ENCODE results near the gene GNB1L.

DNA sequence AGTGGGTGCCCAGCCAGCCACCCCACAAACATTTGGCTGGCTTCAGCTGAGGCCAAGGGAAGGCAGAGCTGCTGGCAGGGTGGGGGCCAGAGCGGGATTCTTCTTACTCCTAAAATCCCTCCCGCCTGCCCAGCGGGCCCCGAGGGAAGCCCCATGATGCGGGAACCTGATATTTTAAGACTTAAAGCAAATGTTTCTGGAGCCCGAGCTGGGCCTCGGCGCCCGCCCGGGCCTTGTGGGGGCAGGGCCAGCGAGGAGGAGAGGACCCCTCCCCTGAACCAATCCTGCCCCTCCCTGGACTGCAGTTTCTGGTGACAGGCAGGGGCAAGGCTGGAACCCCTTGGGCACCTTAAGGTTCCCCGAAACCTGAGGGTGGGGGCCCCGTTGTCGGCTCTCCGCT lies 114.1 kb downstream of the GNB1L start:
- TF ChIP-seq EZH2 (IDR thresholded peaks at IDR 0.05; ENCODE audit: borderline replicate concordance, insufficient read depth, low read depth, low read length, poor library complexity, severe bottlenecking), result no peak
- TF ChIP-seq, protein P1, sequence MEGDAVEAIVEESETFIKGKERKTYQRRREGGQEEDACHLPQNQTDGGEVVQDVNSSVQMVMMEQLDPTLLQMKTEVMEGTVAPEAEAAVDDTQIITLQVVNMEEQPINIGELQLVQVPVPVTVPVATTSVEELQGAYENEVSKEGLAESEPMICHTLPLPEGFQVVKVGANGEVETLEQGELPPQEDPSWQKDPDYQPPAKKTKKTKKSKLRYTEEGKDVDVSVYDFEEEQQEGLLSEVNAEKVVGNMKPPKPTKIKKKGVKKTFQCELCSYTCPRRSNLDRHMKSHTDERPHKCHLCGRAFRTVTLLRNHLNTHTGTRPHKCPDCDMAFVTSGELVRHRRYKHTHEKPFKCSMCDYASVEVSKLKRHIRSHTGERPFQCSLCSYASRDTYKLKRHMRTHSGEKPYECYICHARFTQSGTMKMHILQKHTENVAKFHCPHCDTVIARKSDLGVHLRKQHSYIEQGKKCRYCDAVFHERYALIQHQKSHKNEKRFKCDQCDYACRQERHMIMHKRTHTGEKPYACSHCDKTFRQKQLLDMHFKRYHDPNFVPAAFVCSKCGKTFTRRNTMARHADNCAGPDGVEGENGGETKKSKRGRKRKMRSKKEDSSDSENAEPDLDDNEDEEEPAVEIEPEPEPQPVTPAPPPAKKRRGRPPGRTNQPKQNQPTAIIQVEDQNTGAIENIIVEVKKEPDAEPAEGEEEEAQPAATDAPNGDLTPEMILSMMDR (IDR thresholded peaks at IDR 0.05), result no peak

Data from B cell (primary cell).